GM21390 (cell line): Measurements from ENCODE around the gene CLEC4M.
"Not testable (repeated sequence)": the region's sequence is repeated elsewhere in the genome, so short reads cannot be mapped to it uniquely, and the experiment has no call there.

Experiments used
- ATAC-seq: cut with Tn5 transposase; IDR thresholded peaks from one replicate; pipeline ENCODE4 v1.9.1; 2021; ENCODE audit not compliant: unreplicated experiment

CLEC4M gene

GRCh38 chr19:7806234-7806633 is 43.2 kb downstream of the CLEC4M start:
- no peak for ATAC-seq

- ATAC-seq = no peak
Observed at GRCh38 chr19:7806876-7807275, 43.8 kb downstream of the CLEC4M start.

- no peak for ATAC-seq
Observed at GRCh38 chr19:7808108-7808507, 45.1 kb downstream of the CLEC4M start.

GRCh38 chr19:7811989-7812388 is 48.9 kb downstream of the CLEC4M start:
- ATAC-seq = no peak

GRCh38 chr19:7815325-7815724 is 52.3 kb downstream of the CLEC4M start:
- no peak for ATAC-seq

- not testable (repeated sequence) for ATAC-seq
Observed at GRCh38 chr19:7816040-7816439, 53.0 kb downstream of the CLEC4M start.

GRCh38 chr19:7817801-7818200 is 54.8 kb downstream of the CLEC4M start:
- ATAC-seq = no peak

- no peak for ATAC-seq
Observed at GRCh38 chr19:7818806-7819205, 55.8 kb downstream of the CLEC4M start.
